Measurements from ENCODE around the gene PGRMC2. TPM values are rescaled to one million over a fixed set of nuclear protein-coding genes. Genes with fewer than 3 reads are reported as not detected.

Gene PGRMC2
- total RNA-seq, 1 experiment from 2014 or later: 18.9 TPM

GRCh38 chr4:128221586-128221985 lies 66.0 kb downstream of the PGRMC2 start:
- DNase-seq (ENCODE audit: low read depth): no peak

GRCh38 chr4:128220286-128221235 lies 67.1 kb downstream of the PGRMC2 start:
- peak; percentile 67 for DNase-seq (ENCODE audit: low read depth)

Other genes starting within 250 kb of the PGRMC2 start
- gene LARP1B, start 226.5 kb downstream of the PGRMC2 start, total RNA-seq (2014; rRNA removed; shearing (Covaris generic)): 11.5 and 12.1 TPM in 2 replicates

Measured in HT1080 (cell line).